Measurements from ENCODE around the gene VPS36.

DNA sequence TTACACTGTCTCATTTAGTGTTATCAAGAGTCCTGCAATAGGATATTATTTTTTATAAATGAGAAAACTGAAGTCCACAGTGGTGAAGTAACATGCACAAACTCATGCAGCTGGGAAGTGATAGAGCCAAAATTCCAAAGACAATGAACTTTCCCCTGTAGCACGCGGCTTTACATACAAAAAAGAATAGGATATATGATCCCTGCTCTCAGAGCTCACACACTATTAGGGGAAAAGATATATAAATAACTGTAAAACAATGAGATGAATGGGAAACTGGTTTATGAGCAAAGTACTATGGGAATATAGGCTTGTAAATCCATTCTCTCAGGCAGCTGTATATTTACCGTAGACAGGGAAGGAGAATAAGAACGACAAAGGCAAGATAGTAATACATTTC, 84.1 kb downstream of the VPS36 start:
- TF ChIP-seq CTCF (IDR thresholded peaks at IDR 0.05), result no peak
- no peak for TF ChIP-seq EZH2 (IDR thresholded peaks at IDR 0.05)

All from neural progenitor cell (in vitro differentiated cells).